SK-N-SH treated with all-trans-retinoic acid at 6 μM for 48 hours (cell line): ENCODE results near the gene CD63.

Experiments used
- ATAC-seq: fragments of 200-7000 bp; cut with Tn5 transposase; 3 replicates; pipeline ENCODE4 v1.9.1; 2020; ENCODE audit warnings: mild to moderate bottlenecking, moderate library complexity
- CSRNP3 ChIP-seq: fragments of 250-450 bp; sonication (Bioruptor Pico); IDR thresholded peaks from 2 replicates; pipeline ENCODE4 v1.5.1; 2021; ENCODE audit warnings: mild to moderate bottlenecking, moderate library complexity
- ESRRG ChIP-seq: fragments of 250-450 bp; sonication (Bioruptor Pico); IDR thresholded peaks from 2 replicates; pipeline ENCODE4 v1.6.1; 2021; ENCODE audit warnings: mild to moderate bottlenecking
- GLIS3 ChIP-seq: fragments of 250-450 bp; sonication (Bioruptor Pico); IDR thresholded peaks from 2 replicates; pipeline ENCODE4 v1.5.0; 2020; ENCODE audit warnings: mild to moderate bottlenecking, moderate library complexity
- ISL1 ChIP-seq: fragments of 250-450 bp; sonication (Bioruptor Pico); IDR thresholded peaks from 2 replicates; pipeline ENCODE4 v2.1.2; 2022; ENCODE audit warnings: mild to moderate bottlenecking, moderate library complexity
- OSR1 ChIP-seq: fragments of 250-450 bp; sonication (Bioruptor Pico); IDR thresholded peaks from 2 replicates; pipeline ENCODE4 v1.8.0; 2022; ENCODE audit warnings: moderate library complexity, mild to moderate bottlenecking, inconsistent platforms
- PPARA ChIP-seq: fragments of 250-450 bp; sonication (Bioruptor Pico); IDR thresholded peaks from 2 replicates; pipeline ENCODE4 v1.5.0; 2020; ENCODE audit warnings: mild to moderate bottlenecking, borderline replicate concordance
- RARB ChIP-seq: fragments of 250-450 bp; sonication (Bioruptor Pico); IDR thresholded peaks from 2 replicates; pipeline ENCODE4 v1.8.0; 2021; ENCODE audit warnings: mild to moderate bottlenecking, moderate library complexity
- SNAI2 ChIP-seq: fragments of 250-450 bp; sonication (Bioruptor Pico); IDR thresholded peaks from 2 replicates; pipeline ENCODE4 v1.5.0; 2020; ENCODE audit warnings: mild to moderate bottlenecking, moderate library complexity
- TCF4 ChIP-seq: fragments of 250-450 bp; sonication (Bioruptor Pico); IDR thresholded peaks from 2 replicates; pipeline ENCODE4 v1.8.0; 2021; ENCODE audit warnings: mild to moderate bottlenecking, moderate library complexity, borderline replicate concordance
- TOX ChIP-seq: fragments of 250-450 bp; sonication (Bioruptor Pico); IDR thresholded peaks from 2 replicates; pipeline ENCODE4 v1.8.0; 2021; ENCODE audit warnings: mild to moderate bottlenecking, moderate library complexity, borderline replicate concordance
- TSHZ2 ChIP-seq: fragments of 250-450 bp; sonication (Bioruptor Pico); IDR thresholded peaks from 2 replicates; pipeline ENCODE4 v1.5.0; 2020; ENCODE audit warnings: mild to moderate bottlenecking, moderate library complexity
- ZC3H10 ChIP-seq: fragments of 250-450 bp; sonication (Bioruptor Pico); IDR thresholded peaks from 2 replicates; pipeline ENCODE4 v1.5.1; 2021; ENCODE audit warnings: mild to moderate bottlenecking, moderate library complexity
- ZFP3 ChIP-seq: fragments of 250-450 bp; sonication (Bioruptor Pico); IDR thresholded peaks from 2 replicates; pipeline ENCODE4 v1.5.0; 2020; ENCODE audit warnings: mild to moderate bottlenecking, moderate library complexity
- ZNF565 ChIP-seq: fragments of 450-650 bp; formaldehyde crosslinking; conservative IDR thresholded peaks from 2 replicates; pipeline ENCODE4 v1.5.0; 2020; ENCODE audit warnings: low read depth, mild to moderate bottlenecking, moderate library complexity
- ZNF70 ChIP-seq: fragments of 450-650 bp; formaldehyde crosslinking; IDR thresholded peaks from 2 replicates; pipeline ENCODE4 v1.5.0; 2020; ENCODE audit warnings: mild to moderate bottlenecking, moderate library complexity
- ZNF8 ChIP-seq: fragments of 450-650 bp; formaldehyde crosslinking; IDR thresholded peaks from 2 replicates; pipeline ENCODE4 v1.5.0; 2020; ENCODE audit warnings: mild to moderate bottlenecking, moderate library complexity
- TF ChIP-seq, protein P1 (sequence below): fragments of 250-450 bp; sonication (Bioruptor Pico); IDR thresholded peaks from 2 replicates; pipeline ENCODE4 v1.5.1; 2020; ENCODE audit warnings: low read depth, mild to moderate bottlenecking, moderate library complexity

Gene CD63

GRCh38 chr12:55705782-55706402 is 22.9 kb downstream of the CD63 start:
- ATAC-seq, result no peak
- no peak for TF ChIP-seq ISL1 (CRISPR knock-in tag)

DNA sequence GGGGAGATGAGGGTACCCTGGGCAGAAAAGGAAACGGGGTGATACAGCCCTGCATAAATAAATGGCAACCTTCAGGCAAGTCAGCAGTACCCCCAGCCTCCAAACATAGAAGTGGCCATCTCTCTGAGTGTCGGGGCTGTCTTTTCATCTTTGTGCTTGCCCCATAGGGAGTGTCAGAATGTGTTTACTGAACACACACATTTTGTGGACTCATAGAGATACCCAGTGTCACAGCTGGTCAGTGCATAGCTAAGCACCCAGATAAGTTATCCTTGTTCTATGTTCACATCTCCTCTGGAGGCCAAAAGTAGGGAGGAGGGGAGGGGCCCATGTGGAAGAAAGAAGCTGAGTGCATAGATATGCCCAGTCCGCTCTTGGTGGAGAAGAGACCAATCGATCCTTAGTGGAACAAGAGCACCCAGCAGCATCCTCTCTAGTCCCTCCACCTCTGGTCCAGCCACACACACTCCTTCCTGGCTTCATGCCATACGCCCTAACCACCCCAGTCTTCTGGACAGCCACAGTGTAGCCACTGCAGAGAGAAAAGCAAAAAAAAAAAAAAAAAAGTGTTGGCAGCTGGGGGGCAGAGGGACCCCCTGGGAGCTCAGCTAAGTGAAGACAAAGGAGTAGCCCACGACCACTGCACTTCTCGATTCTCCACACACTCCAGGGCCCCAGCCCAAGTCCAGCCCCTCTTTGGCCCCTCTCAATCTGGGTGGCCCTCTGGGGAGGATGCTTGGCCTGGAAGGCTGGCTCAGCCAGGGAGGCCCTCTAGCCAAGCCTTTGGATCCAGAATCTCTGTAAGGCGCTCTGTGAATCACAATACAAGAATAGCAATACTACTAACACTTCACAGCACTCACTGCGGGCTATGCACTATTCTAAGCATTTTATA is 23.7 kb downstream of the CD63 start:
- no peak for ATAC-seq
- no peak for TF ChIP-seq ZNF70 (CRISPR knock-in tag)
- TF ChIP-seq ZC3H10 (CRISPR knock-in tag), result no peak
- TF ChIP-seq RARB (CRISPR knock-in tag), result no peak
- TF ChIP-seq CSRNP3 (CRISPR knock-in tag), result no peak
- no peak for TF ChIP-seq SNAI2 (CRISPR knock-in tag)
- TF ChIP-seq, all 23 proteins: peak for 0

DNA sequence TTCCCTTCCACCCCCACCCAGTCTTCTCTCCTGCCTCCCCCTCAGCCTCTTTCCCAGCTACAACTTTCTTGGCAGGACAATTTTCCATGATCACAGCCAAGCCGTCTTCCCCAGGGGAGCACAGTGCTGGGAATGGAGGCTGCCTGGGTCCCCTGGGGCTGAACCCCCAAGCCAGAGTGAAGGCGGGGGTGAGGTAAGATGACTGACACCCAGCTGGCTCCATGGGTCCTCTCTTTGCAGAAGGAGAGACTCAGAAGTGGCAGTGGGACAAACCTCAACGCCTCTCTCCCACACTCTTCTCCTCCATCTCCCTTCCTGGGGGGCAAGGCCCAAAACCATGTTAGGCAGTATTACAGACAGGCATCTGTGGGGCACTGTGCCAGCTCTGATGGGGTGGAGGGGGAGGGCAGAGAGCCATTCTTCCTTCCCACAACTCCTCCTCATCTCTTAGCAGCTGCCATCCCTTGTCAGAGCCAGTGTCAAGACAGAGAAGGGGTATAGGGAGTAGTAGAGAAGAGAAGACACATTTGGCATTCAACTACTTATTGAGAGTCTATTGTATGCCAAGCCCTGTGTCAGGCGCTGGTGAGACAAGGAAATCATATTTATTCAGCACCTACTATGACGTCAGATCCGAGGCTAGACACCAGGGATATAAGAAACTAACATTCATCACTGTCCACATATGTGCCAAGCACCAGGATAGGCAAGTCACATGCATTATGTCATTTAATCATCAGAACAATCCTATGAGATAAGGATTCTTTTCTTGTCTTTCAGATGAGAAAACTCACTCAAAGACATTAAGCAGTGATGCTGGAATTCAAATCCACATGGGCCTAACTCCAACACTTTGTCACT is 24.7 kb downstream of the CD63 start:
- TF ChIP-seq TOX (CRISPR knock-in tag) (no peak), ZNF8 (no peak), RARB (CRISPR knock-in tag) (no peak), CSRNP3 (CRISPR knock-in tag) (no peak), OSR1 (CRISPR knock-in tag) (no peak), ZC3H10 (CRISPR knock-in tag) (no peak), TCF4 (CRISPR knock-in tag) (no peak), TSHZ2 (no peak), GLIS3 (CRISPR knock-in tag) (no peak), SNAI2 (CRISPR knock-in tag) (no peak), PPARA (CRISPR knock-in tag) (no peak), ZNF70 (CRISPR knock-in tag) (no peak)
- TF ChIP-seq, protein P1, sequence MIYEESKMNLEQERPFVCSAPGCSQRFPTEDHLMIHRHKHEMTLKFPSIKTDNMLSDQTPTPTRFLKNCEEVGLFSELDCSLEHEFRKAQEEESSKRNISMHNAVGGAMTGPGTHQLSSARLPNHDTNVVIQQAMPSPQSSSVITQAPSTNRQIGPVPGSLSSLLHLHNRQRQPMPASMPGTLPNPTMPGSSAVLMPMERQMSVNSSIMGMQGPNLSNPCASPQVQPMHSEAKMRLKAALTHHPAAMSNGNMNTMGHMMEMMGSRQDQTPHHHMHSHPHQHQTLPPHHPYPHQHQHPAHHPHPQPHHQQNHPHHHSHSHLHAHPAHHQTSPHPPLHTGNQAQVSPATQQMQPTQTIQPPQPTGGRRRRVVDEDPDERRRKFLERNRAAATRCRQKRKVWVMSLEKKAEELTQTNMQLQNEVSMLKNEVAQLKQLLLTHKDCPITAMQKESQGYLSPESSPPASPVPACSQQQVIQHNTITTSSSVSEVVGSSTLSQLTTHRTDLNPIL (CRISPR knock-in tag), result no peak
- TF ChIP-seq, all 23 proteins: peak for 0
- ATAC-seq, result no peak

DNA sequence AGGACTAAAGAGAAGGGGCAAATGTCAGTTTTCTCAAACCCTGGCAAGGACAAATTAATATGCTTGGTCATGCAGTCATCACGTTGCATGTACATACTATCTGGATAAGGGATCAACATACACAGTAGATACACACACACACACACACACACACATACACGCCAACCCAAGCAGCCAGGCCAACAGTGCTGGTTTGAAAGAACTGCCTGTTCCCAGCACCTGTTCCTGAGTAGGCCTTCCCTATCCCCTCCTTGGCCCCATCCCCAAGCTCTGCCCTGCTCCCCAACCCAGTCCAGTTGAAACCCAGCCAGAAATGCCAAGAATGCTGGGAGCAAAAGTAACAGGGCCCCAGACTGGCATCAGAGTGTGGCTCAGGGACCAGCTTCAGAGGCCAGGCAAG is 25.5 kb downstream of the CD63 start:
- ATAC-seq, result no peak
- TF ChIP-seq PPARA (CRISPR knock-in tag), result no peak
- no peak for TF ChIP-seq ZNF8
- no peak for TF ChIP-seq ESRRG (CRISPR knock-in tag)
- TF ChIP-seq ZNF565 (CRISPR knock-in tag), result no peak
- TF ChIP-seq SNAI2 (CRISPR knock-in tag), result no peak
- TF ChIP-seq ZFP3 (CRISPR knock-in tag), result no peak
- TF ChIP-seq, all 23 proteins: peak for 0
